GM19351 (cell line): ENCODE measurements around the gene ZNHIT2.
"Not testable (repeated sequence)": the region's sequence is repeated elsewhere in the genome, so short reads cannot be mapped to it uniquely, and the experiment has no call there.

ENCODE experiments used
- ATAC-seq: cut with Tn5 transposase; IDR thresholded peaks from one replicate; pipeline ENCODE4 v1.9.1; 2021; ENCODE audit warnings: mild to moderate bottlenecking, moderate library complexity; ENCODE audit not compliant: unreplicated experiment

ZNHIT2 gene

DNA sequence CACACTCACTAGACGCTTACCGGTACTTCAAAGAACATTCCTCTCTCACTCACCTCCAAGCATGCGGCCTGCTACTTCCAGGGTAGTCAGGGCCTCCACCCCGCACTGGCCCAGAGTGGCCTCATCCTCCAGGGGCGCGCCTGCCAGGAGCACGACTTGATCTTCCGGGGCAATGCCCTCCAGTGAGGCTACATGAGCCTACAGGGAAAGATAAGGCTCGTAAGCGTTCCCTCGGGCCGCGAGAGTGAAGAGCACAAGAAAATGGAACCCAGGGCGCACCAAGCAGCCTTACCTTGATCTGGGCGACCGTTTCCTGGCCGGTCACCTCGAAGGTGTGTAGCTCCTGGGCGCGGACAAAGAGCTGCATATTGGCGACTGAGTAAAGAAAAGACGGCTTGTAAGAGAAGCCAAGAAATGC is 4.0 kb upstream of the ZNHIT2 start:
- no peak for ATAC-seq

DNA sequence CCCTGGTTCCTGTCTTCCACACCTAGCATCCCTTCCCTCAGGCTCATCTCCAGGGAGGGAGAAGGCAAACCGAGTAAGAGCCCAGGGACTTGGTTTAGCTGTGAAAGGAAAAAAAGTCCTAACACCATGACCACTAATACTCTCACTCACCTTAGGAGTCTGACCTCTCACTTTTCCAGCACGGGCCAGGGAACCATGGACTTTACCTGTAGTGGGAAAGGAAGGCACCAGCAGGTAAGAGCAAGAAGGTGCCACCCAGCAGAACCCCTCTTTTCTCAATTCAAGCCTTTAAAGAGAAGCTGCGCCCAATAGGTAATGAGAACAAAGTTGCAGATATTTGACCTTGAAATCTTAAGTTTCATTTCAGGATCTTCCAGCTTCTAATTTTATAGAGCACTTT is 3.3 kb upstream of the ZNHIT2 start:
- no peak for ATAC-seq

DNA sequence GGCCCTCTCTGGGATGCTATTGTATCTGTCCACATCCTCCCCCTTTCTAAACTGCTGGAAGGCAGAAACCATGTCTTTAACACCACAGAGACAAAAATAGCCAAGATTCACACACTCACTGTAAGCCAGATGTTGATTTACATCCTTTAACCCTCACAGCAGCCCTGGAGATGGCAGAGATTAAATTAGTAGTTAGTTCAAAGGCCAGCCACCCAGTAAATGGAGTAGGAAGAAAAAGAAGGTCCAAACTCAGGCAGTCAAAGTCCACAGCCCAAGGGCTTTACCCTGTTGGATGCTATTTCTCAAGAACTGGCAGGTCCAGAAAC is 2.1 kb upstream of the ZNHIT2 start:
- no peak for ATAC-seq

DNA sequence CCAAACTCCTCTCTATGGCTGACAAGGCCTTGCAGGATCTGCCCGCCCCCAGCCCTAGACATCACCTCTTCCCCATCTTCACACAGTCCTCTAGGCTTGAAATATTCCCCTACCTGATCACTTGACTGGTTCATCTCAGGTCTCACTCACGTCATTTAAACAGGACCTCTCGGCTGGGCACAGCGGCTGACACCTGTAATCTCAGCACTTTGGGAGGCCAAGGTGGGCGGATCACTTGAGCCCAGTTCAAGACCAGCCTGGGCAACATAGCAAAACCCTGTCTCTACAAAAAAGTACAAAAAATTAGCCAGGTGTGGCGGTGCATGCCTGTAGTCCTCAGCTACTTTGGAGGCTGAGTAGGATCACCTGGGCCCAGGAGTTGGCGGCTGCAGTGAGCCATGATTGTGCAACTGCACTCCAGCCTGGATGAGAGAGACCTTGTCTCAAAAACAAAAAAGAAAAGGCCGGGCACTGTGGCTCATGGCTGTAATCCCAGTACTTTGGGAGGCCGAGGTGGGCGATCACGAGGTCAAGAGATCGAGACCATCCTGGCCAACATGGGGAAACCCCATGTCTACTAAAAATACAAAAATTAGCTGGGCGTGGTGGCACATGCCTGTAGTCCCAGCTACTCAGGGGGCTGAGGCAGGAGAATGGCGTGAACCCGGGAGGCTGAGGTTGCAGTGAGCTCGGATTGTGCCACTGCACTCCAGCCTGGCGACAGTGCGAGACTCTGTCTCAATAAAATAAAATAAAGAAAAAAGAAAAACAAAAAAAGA is 1.6 kb upstream of the ZNHIT2 start:
- ATAC-seq: not testable (repeated sequence)

DNA sequence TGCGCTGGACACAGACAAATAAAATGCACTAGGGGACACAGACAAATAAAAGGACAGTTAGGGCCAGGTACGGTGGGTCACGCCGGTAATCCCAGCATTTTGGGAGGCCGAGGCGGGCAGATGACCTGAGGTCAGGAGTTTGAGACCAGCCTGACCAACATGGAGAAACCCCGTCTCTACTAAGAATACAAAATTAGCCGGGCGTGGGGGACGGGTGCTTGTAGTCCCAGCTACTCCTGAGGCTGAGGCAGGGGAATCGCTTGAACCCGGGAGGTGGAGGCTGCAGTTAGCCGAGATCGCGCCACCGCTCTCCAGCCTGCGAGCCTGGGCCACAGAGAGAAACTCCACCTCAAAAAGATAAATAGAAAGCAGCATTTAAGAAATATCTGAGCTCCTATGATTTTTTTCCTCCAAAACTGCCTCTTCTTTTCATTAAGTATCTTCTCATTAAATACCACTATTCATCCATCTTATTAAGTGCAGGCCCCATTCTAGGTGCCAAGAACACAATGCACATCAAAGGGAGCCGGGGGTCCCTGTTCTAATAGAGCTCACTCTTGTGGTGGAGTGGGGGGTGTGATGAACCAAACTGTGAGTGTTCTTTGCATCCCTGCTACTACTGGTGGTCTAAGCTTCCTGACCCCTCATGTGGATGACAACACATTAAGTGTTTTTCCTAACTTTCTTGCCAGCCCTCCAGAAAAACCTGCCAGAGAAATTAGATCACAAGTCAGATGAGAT is 766 bp upstream of the ZNHIT2 start:
- ATAC-seq: no peak

DNA sequence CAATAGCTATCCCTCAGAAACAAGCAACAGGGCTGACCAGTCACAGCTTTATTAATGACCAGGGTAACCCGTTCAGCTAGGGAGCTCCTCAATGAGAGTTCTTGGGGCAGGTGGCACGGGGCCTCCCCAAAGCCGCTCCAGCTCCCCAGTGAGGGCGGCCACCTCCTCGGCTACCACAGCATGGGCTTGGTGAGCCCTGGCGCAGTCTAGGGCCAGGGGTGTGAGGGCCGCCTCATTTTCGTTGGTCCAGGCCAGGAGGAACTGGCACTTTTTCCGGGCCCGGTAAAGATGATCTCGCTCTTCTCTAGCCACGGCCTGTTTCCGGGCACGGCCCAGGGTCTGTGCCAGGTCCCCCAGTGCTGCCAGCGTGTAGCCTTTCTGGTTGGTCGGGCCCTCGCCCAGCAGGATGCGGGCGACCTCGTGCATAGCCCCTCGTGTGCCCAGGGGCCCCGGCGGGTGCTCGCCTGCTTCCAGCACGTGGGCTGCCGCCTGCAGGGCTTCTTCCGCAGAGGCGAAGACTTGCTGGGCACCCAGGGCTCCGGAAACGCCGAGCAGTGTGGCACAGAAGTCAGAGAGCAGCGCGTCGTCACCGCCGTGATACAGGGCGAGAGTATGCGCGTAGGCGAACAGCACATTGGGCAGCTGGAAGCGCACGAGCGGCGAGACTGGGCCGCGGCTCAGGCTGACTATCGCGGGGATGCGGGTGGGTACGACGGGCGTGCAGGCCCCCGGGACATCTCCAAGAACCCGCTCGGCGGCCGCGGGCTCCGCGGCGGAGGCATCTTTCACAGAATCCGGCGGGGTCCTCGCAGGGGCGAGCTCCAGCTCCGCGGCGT is 913 bp downstream of the ZNHIT2 start:
- ATAC-seq: no peak

DNA sequence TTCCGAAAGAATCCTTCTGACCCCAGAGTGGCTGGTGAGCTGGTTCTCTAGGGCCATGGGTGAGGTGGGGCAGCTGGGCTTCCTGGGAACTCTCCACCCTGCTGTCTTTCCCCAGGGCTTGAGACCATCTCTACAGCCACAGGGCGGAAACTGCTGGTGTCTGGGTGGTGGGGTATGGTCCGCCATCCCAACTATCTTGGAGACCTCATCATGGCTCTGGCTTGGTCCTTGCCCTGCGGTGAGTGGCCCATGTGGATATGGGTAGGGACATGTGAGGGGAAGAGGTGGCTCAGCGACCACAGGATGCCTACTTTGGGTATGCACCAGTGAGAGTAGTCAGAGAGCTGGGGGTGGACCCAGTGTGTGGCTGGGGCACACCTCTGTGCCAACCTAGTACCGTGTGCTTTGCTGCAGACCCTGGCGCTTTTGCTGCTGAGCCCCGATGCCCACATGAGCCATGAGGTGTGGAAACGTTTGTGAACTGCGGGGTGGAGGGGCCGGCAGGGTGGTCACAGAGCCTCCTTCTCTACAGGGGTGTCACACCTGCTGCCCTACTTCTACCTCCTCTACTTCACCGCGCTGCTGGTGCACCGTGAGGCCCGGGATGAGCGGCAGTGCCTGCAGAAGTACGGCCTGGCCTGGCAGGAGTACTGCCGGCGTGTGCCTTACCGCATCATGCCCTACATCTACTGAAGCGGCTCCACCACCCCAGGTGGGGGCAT is 2.0 kb downstream of the ZNHIT2 start:
- ATAC-seq: no peak

DNA sequence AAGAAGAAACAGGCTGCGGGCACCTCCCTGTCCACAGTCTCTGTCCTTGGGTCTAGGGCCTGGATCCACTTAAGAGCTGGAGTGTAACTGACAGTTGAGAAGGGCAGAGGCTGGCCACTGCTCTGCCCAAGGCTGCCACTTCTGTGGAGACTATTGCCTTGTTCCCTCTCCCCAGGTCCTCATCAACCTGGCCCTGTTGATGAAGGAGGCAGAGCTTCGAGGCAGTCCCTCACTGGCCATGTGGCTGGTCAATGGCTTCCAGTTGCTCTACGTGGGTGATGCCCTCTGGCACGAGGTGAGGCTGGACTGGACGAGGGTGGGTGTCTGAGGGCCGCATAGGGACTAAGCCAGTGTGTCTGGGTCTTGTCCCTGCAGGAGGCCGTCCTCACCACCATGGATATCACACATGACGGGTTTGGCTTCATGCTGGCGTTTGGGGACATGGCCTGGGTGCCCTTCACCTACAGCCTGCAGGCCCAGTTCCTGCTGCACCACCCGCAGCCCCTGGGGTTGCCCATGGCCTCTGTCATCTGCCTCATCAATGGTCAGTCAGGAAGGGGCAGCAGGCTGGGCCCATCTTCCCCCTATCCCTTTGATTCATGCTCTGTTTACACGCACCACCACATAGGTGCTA is 2.8 kb downstream of the ZNHIT2 start:
- ATAC-seq: no peak

DNA sequence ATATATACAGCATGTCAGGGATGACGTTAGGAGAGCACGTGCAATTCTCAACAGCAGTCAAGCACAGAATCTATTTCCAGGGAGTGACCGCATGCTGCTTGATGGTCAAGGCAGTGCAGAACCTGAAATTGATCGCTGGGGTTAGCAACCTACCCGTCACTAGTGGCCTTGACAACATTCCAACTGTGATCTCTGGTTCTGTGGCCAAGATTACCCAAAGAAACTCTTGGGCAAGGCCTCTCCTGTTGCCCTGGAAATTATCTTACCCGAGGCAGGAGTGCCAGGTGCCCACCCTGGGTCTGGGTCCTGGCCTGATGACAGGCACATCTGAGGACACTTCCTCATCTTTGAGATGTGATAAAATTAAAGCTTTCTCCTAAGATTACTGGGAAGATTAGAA is 3.7 kb downstream of the ZNHIT2 start:
- no peak for ATAC-seq

DNA sequence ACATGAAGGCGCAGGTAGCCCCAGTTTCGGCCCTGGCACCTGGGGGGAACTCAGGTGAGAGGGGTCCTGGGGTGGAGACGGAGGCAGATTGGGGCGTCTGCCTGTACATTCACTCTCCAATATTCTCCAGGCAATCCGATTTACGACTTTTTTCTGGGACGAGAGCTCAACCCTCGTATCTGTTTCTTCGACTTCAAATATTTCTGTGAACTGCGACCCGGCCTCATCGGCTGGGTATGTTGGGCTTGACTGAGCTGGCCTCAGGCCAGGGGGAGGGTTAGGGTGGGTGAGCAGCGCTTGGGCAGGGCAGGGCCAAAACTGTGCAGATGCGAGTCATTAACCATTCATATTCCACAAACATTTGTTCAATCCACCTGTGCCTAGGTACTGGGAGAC is 4.1 kb downstream of the ZNHIT2 start:
- ATAC-seq: no peak

DNA sequence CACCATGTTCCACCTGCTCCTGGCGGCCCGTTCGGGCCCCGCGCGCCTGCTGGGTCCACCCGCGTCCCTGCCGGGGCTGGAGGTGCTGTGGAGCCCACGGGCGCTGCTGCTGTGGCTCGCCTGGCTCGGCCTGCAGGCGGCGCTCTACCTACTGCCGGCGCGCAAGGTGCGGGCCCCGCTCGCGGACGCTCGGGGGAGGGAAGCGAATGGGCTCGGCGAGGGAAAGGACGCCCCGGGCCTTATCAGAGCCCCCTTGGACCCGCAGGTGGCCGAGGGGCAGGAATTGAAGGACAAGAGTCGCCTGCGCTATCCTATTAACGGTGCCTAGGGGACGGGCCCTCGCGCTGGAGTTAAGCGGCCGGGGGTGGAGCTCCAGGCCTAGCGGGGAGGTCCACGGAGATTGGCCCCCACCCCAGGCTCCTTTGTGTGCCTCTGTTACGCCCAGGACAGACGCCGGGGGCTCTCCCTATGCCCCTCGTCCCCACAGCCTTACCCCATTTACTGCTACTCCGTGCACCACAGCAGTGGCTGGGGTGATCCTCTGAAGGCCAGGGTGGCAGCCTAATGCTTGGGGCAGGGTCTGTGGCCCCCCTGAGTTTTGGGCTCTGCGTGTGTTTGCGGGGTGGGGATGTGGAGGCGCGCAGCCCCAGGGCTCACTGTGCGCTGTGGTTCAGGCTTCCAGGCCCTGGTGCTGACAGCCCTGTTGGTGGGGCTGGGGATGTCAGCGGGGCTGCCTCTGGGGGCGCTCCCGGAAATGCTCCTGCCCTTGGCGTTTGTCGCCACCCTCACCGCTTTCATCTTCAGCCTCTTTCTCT is 4.7 kb downstream of the ZNHIT2 start:
- ATAC-seq: peak; percentile 37

DNA sequence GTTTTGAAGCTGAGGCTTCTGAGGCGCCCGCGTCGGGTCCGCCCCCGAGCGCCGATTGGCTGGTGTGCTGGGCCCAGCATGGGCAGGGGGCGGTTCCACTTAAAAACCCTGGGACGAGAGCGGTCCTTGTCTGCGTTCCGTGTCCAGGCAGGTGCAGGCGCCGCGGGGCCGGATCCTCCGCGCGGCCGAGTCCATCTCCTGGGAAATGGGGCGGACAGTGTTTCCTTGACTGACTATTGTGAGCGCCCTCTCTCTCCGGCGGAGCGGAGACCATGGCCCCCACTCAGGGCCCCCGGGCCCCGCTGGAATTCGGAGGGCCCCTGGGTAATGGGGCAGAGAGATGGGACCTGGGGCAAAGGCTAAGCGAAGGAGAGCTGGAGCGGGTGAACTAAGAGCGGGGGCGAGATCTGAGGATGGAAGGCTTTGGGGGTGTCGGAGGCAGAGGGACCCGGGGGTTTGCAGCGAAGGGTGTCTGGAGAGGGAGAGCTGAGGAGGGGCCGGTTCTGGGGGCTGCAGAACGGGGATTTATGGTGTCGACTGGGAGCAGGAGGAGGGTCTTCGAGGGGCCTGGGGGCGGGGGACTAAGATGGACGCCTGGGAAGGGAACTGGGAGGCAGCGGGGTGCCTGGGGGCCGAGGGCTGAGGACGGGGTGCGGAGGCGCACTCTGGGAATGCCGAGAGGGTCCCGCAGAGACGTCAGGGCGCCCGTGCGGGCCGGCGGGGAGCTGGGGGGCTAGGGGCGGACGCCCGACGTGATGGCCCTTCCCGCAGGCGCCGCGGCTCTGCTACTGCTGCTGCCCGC is 5.6 kb downstream of the ZNHIT2 start, which contains the start of gene TM7SF2:
Gene TM7SF2, plus strand, starts transcription at position 129 of the 802 bp plus-strand sequence. Its CDS starts 144 bp downstream, at position 273.
- ATAC-seq: peak; percentile 70

DNA sequence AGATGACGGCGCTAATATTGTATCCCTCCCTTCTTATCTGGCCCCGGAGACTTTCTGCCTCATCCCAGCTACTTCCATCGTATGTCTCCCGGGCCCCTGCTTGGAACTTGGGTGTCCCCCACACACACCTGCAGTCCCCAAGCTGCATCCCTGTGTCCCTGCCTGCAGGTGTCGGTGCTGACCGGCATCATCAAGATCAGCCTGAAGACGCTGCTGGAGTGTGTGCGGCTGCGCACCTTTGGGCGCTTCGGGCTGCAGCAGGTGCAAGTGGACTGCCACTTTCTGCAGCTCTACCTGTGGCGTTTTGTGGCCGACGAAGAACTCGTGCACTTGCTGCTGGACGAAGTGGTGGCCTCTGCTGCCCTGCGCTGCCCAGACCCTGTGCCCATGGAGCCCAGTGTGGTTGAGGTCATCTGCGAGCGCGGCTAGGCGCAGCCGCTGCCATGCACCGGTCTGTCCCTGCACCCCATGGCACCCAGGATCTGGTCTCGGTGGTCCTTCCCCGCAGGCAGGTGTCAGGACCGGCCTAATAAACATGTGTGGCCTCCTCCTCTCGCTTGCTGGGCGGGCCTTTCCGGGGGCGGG is 6.2 kb downstream of the ZNHIT2 start:
- ATAC-seq: no peak

DNA sequence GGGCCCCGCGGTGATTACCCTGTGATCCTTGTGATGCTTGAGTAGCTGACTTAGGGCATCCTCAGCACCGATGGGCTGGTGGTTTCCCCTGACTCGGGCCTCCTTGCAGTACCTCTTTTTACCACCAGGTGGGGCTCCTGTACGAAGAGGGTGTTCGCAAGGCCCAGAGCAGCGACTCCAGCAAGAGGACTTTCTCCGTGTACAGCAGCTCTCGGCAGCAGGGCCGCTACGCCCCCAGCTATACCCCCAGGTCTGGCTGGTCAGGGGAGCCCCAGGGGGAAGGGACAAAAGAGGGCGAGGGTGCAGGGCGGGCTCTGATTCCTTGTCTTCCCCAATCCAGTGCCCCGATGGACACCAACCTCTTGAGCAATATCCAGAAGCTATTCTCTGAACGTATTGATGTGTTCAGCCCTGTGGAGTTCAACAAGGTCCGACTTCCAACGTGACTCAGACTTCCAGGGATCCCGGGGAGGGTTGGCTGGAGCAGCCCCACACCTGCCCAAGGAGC is 7.1 kb downstream of the ZNHIT2 start:
- ATAC-seq: peak; percentile 35

DNA sequence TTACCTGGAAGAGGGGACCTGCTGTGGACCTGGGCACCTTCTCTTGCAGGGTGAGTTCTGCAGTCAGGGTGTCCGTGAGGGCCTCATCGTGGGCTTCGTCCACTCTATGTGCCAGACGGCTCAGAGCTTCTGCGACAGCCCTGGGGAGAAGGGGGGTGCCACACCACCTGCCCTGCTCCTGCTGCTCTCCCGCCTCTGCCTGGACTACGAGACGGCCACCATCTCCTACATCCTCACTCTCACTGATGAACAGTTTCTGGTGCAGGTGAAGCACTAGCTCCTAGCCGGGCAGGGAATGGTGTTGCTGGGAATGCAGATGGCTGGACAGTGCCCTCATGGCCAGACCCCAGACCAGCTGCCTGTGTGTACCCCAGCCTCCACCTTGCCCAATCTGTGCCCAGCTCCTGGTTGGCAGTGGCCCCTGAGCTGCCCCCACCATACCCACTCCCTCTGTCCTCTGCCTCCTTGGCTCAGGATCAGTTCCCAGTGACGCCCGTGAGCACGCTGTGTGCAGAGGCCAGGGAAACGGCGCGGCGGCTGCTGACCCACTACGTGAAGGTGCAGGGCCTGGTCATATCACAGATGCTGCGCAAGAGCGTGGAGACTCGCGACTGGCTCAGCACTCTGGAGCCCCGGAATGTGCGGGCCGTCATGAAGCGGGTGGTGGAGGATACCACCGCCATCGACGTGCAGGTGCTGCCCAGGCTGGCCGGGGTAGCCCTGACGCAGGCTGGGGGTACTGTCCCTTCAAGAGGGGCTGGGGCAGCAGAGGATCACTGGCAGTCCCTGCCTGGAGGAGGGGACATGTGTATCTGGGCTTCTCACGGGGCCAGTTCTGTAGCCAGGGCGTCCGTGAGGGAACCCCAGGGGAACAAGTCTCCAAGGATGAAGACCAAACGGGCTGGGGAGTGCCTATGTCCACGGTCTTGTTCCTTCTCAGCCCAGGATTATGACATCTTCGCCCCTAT is 8.0 kb downstream of the ZNHIT2 start:
- ATAC-seq: no peak

DNA sequence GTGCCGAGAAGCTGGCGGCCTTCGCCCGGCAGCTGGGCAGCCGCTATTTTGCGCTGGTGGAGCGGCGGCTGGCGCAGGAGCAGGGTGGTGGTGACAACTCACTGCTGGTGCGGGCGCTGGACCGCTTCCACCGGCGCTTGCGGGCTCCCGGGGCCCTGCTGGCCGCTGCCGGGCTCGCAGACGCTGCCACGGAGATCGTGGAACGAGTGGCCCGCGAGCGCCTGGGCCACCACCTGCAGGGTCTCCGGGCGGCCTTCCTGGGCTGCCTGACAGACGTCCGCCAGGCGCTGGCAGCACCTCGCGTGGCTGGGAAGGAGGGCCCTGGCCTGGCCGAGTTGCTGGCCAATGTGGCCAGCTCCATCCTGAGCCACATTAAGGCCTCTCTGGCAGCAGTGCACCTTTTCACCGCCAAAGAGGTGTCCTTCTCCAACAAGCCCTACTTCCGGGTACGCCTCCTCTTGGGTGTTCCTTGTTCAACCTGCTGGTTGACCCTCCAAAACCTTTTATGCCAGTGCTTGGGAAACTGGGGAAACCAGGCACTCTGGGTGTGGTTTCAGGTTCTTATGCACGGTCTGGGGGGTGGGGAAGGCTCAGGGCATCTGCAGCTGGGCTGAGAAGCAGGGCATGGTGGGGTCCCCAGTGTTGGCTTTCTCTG is 8.9 kb downstream of the ZNHIT2 start:
- no peak for ATAC-seq
